ENCODE results near the gene WRAP53.

GRCh38 chr17:7748076-7748775 is 59.9 kb downstream of the WRAP53 start:
- TF ChIP-seq CTCF (conservative IDR thresholded peaks at IDR 0.05; ENCODE audit: low read length) (no peak), EZH2phosphoT487 (IDR thresholded peaks at IDR 0.05; ENCODE audit: borderline replicate concordance) (no peak)

All from Loucy (cell line).